GM19035 (cell line): ENCODE measurements around the gene USP36.
"Not testable (repeated sequence)": the region's sequence is repeated elsewhere in the genome, so short reads cannot be mapped to it uniquely, and the experiment has no call there.

Experiments used
- ATAC-seq: cut with Tn5 transposase; IDR thresholded peaks from one replicate; pipeline ENCODE4 v1.9.1; 2021; ENCODE audit not compliant: unreplicated experiment

The USP36 gene

GRCh38 chr17:78840780-78841611 lies at the start of gene USP36:
Gene USP36 (minus strand): TSS chr17:78840814. CDS start chr17:78836363, 4,451 bp downstream.
- ATAC-seq: peak; percentile 87

GRCh38 chr17:78890096-78890495 lies 49.5 kb upstream of the USP36 start:
- not testable (repeated sequence) for ATAC-seq

GRCh38 chr17:78889531-78889930 lies 48.9 kb upstream of the USP36 start:
- no peak for ATAC-seq

DNA sequence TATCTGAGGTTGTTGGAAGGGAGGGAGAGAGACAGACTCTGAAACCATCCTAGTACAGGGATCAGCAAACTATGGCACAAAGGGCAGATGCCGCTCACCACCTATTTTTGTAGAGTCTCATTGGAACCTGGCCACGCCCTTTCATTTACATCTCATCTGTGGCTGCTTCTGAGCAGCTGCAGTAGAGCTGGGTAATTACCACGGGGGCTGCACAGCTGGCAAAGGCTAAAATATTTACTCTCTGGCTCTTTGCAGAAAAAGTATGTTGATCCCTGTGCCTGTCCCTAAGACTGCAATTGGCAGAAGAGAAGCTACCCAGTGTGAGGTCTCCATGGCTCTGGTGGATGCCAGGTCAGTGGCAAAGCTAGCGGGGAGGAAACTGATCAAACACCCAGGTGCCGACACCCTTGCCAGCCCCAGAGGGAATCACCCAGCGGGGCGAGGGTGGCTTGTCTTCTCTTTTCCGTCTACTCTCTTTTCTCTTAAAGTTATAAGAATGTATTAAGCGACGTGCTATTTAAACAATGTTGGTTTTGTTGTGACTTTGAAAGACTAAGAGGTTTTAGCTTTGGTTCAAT lies 48.4 kb upstream of the USP36 start:
- no peak for ATAC-seq

DNA sequence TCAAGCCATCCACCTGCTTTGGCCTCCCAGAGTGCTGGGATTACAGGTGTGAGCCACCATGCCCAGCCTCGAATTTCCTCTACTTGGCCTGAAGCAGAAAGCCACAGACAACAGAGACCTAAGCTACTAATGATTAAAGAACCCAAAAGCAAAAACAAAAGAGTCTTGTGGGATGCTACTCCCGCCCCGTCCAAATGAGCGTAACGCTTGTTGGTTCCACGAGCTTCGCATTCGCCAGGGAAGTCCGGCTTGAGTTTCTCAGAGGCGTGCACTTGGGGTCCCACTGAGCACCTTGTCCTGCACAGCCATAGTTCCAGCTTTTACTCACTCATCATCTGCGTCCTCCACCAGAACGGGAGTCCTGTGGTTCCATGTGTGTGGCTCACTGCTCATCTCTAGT lies 46.3 kb upstream of the USP36 start:
- ATAC-seq: no peak

- no peak for ATAC-seq
These were observed 45.3 kb upstream of the USP36 start for GRCh38 chr17:78885956-78886355.

- no peak for ATAC-seq
These were observed 44.5 kb upstream of the USP36 start for GRCh38 chr17:78884876-78885667.

DNA sequence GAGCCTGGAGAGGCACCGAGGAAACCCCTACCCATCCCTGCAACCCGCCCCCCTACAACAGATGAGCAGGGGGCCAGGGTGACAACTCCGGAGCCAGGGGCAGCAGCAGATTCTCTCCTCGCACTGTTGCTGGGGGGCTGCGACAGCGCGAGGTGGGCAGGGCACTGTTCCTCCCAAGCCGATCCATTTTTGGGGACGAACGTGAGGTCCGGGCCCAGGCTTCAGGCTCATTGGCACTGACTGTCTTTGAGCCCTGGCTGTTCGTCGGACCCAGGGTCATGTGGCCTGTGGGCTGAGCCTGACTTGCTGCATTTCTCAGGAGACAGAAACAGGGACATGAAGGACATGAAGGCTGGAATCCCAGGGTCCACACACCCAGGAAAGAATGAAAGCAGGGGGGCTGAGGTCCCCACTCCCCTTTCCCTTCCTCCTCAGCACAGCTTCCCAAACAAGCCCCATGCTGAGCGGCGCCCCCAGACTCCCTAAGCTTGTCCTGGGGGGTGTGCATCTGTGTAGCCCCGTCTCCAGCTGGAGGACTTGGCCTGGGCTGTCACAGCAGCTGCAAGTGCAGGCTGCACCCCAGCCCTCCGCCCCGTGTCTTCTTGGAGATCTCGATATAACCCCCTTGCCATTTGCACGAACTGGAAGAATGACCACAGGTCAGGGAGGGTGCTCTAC lies 43.7 kb upstream of the USP36 start:
- no peak for ATAC-seq

DNA sequence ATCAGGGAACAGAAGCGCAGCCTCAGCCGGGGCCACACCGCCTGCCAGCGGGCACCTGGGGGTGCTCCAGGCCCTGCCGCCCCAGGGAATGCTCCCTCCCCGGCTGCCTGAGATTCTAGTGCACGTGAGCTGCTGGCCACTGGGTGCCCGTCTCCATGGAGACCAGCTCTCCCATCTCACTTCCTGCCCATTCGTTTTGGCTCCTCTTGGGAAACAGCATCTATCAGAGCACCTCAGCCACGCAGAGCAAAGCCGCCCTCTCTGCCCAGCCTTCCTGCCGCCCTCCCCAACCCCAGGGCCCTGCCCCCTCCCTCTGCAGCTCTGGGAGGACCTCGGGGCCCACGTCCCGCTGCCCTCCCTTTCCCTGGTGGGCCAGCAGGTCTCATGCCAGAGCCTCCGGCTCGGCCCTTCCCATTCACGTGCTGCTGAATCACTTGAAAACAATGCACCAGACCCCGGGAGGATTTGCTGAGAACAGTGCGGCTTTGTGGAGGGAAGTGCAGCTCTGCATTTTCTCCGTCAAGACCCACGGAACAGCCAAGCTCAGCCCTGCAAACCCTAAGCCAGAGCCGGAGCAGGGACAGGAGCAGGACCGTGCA lies 43.0 kb upstream of the USP36 start:
- ATAC-seq: no peak

DNA sequence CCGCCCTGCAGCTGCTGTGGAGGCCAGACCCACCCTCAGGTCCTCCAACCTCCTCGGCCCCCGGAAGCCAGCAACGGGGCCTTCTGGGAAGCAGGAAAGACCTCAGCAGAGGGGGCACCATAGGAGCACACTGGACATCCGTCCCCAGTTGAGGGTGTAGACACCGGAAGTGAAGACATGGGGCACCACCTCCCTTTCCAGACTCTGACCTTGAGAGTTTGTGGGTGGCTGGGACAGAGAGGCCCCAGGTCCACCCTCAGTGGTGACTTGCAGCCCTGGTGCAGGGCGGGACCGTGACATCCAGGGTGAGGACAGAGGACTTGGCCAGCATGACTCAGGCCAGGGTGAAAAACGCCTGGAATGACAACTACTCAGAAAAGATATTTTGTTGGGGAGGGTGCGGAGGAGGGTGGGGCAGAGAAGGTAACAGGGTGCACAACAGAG lies 42.5 kb upstream of the USP36 start:
- ATAC-seq: no peak

DNA sequence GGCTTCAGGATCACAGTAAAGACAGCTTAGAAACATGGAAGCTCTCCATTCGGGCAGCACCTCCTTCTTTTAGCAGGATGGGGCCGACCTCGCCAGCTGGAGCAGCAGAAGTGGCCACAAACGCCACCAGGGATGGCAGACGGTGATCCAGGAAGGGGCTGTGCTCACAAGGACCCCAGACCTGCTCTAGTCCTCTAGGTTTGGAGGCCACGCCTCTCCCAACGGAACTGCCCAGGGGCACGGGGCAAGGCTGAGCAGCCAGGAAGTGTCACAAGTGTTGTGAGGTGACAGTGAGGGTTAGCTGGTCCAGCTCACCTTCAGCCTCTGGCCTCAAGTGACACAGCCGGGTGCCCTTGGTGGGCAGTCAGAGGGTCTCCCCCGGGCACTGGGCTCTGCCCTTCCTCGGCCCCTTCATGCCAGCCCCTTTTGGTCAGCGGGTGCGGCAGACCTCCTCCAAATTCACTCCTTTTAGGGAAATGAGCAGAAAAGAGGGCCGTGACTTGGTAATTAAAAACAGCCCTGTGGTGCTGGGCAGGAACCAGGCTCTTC lies 42.0 kb upstream of the USP36 start:
- no peak for ATAC-seq

DNA sequence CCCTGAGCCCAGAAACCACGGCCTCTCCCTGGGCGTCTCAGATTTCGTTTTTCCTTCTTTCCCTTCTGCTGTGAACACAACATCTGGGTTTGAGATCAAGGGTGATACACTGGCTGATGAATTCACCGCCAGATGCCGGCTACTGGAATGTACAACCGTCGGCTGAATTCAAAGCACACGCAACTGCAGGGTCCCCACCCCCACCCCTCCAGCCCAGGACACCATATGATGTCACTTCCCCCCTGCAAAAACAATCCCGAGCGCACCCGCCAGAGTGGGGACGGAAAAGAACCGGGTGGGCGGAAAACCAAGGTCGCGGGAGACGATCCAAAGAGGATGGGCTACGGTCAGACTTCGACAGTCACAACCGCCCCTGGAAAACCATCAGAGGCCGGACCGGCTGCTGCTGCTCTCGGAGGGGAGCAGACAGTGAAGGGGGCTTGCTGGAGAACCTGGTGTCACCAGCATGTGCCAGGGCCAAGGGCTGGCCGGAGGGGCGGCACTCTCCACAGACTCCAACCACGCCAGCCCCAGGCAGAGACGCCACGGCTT lies 39.1 kb upstream of the USP36 start:
- ATAC-seq: no peak

- ATAC-seq: no peak
These were observed 38.4 kb upstream of the USP36 start for GRCh38 chr17:78878871-78879527.

DNA sequence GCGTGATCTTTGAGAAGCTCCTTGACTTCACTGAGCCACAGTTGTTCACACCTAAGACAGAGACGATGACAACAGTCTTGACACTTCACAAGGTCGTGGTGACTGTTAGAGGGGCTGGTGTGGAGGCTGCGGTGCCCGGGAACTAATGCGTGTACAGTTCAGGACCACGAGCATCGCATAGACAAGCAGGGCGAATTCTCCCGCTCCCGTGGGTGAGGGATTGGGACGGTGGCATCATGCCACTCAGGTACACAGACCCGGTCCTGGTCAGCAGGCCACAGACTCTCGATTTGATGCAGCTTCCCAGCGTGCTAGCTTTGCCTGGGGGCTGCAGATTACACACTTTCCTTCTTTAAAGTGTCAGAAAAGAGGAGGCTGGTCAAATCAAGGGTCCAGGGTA lies 37.6 kb upstream of the USP36 start:
- no peak for ATAC-seq

GRCh38 chr17:78876954-78877517 lies 36.4 kb upstream of the USP36 start:
- not testable (repeated sequence) for ATAC-seq

- ATAC-seq: no peak
These were observed 35.5 kb upstream of the USP36 start for GRCh38 chr17:78876094-78876597.

DNA sequence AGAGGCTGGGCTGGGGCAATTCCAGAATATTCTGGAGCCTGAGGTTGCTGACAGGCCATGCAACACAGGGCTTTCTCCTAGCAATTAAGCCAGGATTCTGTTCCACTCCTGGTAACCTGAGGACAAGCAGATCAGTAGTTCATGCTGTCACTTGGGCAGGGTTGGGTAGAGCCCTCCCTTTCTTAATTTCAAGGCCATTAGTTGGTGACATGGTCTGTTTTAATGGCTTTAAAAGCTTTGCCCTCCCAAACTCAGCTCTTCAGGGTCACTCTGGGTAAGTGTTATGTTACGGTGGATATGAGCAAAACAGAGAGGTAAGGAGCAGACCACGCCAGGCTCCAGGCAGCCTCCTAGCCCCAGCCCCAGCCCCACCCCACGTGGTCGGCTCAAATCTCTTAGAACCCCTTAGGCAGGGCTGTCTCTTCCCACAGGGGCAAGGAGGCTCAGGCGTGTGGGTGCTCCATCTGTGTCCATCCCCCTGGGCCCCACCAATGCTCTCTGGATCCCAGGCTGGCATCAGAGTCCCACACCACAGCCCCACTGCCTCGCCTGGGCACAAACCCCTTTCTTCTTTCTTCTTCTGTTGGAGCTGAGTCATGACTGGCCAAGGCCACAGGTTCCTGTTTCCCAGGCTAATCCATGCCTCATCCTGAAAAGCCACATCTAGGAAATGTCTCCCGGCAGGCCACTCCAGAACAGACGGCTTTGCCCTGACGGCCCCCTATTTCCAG lies 34.9 kb upstream of the USP36 start:
- no peak for ATAC-seq

DNA sequence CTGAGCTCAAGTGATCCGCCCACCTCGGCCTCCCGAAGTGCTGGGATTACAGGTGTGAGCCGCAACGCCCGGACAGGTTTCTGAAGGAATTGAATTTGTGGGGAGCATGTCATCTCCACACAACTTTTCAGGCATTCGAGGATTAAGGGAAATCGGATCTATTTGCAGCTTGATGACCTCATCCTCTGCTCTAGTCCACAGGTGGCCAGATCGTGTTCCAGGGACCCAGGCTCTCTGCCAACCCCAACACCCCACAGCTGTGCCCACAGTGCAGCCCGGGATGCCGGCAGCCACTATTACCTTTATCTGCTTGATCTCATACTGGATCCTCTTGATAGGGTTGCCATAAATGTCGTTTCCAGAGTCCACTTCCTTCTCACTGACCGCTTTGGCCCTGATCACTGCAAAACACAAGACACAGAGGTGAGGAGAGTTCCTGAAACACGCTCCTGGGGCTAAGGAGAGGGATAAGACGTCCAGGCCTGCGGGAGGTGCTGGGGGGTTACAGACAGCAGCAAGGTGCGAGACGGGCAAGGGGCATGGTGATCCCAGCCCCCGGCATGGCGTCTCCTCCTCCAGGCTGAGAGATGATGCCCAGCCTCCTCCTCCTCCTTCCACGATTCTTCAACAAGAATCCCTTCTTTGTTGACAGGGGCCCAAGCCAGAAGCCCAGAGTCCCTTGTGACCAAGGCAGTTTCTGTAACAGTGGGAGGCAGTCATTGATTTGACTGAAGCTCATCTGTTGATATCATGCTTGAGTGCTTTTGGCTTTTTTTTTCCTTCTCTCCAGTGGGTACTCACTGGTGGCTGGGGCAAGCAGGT lies 33.1 kb upstream of the USP36 start:
- ATAC-seq: no peak
